SK-N-DZ (cell line): ENCODE data around the gene YIPF7.

Source experiments
- DNase-seq: peaks from one replicate; pipeline ENCODE4 v3.0.0-alpha.2; 2015; ENCODE audit warnings: low spot score

YIPF7 gene

GRCh38 chr4:44623676-44624075 is 27.7 kb downstream of the YIPF7 start:
- no peak for DNase-seq

GRCh38 chr4:44616621-44617020 is 34.8 kb downstream of the YIPF7 start:
- no peak for DNase-seq

GRCh38 chr4:44583393-44583792 is 68.0 kb downstream of the YIPF7 start:
- no peak for DNase-seq

GRCh38 chr4:44580231-44580630 is 71.2 kb downstream of the YIPF7 start:
- no peak for DNase-seq

- DNase-seq: no peak
Observed at GRCh38 chr4:44578954-44579353, 72.5 kb downstream of the YIPF7 start.
